ENCODE data around the gene HSPA1B.

DNA sequence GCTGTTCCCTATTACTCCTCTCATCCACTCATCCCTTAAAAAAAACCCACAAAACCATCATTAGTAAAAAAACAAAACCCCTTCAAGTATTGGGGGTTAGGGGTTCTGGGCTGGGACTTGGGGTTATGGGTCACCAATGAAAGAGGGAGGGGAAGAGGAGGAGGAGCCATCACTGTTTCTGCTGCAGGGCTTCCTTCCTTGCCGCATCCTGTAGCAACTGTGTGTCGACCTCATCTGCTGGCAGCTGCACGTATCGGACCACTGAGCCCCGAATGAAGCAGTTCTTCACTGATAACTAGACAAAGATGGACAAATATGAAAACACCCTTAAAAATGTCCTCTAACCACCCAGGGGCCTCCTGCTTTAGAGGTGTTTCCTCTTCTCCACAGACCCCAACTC, 29.9 kb upstream of the HSPA1B start:
- TF ChIP-seq, protein P1, sequence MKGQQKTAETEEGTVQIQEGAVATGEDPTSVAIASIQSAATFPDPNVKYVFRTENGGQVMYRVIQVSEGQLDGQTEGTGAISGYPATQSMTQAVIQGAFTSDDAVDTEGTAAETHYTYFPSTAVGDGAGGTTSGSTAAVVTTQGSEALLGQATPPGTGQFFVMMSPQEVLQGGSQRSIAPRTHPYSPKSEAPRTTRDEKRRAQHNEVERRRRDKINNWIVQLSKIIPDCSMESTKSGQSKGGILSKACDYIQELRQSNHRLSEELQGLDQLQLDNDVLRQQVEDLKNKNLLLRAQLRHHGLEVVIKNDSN (IDR thresholded peaks at IDR 0.05) = no peak
- TF ChIP-seq TAF1 (IDR thresholded peaks at IDR 0.05; ENCODE audit: low read depth) = no peak
- TF ChIP-seq, protein P2, sequence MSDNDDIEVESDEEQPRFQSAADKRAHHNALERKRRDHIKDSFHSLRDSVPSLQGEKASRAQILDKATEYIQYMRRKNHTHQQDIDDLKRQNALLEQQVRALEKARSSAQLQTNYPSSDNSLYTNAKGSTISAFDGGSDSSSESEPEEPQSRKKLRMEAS (IDR thresholded peaks at IDR 0.05) = no peak
- no peak for TF ChIP-seq FOXM1 (IDR thresholded peaks at IDR 0.05; ENCODE audit: borderline replicate concordance, low read depth)
- TF ChIP-seq EGR1 (IDR thresholded peaks at IDR 0.05) = no peak
- TF ChIP-seq, protein P3, sequence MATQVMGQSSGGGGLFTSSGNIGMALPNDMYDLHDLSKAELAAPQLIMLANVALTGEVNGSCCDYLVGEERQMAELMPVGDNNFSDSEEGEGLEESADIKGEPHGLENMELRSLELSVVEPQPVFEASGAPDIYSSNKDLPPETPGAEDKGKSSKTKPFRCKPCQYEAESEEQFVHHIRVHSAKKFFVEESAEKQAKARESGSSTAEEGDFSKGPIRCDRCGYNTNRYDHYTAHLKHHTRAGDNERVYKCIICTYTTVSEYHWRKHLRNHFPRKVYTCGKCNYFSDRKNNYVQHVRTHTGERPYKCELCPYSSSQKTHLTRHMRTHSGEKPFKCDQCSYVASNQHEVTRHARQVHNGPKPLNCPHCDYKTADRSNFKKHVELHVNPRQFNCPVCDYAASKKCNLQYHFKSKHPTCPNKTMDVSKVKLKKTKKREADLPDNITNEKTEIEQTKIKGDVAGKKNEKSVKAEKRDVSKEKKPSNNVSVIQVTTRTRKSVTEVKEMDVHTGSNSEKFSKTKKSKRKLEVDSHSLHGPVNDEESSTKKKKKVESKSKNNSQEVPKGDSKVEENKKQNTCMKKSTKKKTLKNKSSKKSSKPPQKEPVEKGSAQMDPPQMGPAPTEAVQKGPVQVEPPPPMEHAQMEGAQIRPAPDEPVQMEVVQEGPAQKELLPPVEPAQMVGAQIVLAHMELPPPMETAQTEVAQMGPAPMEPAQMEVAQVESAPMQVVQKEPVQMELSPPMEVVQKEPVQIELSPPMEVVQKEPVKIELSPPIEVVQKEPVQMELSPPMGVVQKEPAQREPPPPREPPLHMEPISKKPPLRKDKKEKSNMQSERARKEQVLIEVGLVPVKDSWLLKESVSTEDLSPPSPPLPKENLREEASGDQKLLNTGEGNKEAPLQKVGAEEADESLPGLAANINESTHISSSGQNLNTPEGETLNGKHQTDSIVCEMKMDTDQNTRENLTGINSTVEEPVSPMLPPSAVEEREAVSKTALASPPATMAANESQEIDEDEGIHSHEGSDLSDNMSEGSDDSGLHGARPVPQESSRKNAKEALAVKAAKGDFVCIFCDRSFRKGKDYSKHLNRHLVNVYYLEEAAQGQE (IDR thresholded peaks at IDR 0.05; ENCODE audit: low read depth) = no peak
- TF ChIP-seq TCF12 (IDR thresholded peaks at IDR 0.05; ENCODE audit: low read depth) = no peak
- no peak for TF ChIP-seq CREB1 (IDR thresholded peaks at IDR 0.05; ENCODE audit: low read depth)
- no peak for TF ChIP-seq CEBPB (IDR thresholded peaks at IDR 0.05)
- no peak for TF ChIP-seq RAD21 (IDR thresholded peaks at IDR 0.05; ENCODE audit: low read depth)
- no peak for TF ChIP-seq EP300 (IDR thresholded peaks at IDR 0.05; ENCODE audit: borderline replicate concordance)
- no peak for TF ChIP-seq NFIC (IDR thresholded peaks at IDR 0.05)
- TF ChIP-seq YY1 (IDR thresholded peaks at IDR 0.05; ENCODE audit: low read depth) = no peak
- no peak for TF ChIP-seq ZBTB7A (IDR thresholded peaks at IDR 0.05; ENCODE audit: low read depth)

Measured in Ishikawa (cell line).